ENCODE data around the gene HIRA. TPM values are rescaled to one million over a fixed set of nuclear protein-coding genes. Genes with fewer than 3 reads are reported as not detected.

HIRA gene
- total RNA-seq, 1 donor from 2014 or later = 18.1 TPM

DNA sequence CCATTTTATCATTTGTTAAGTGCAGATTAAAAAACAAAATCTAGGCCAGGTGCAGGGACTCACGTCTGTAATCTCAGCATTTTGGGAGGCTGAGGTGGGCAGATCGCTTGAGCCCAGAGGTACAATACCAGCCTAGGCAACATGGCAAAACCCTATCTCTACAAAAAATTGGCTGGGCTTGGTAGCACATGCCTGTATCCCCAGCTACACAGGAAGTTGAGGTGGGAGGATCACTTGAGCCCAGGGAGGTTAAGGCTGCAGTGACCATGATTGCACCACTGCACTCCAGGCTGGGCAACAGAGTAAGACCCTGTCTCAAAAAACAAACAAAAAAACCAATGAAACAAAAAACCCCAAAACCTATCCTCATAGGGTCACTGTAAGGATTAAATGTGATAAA, 32.9 kb downstream of the HIRA start:
- no peak overlapping the region for H3K27ac ChIP-seq (replicated peaks)
- TF ChIP-seq, protein P1, sequence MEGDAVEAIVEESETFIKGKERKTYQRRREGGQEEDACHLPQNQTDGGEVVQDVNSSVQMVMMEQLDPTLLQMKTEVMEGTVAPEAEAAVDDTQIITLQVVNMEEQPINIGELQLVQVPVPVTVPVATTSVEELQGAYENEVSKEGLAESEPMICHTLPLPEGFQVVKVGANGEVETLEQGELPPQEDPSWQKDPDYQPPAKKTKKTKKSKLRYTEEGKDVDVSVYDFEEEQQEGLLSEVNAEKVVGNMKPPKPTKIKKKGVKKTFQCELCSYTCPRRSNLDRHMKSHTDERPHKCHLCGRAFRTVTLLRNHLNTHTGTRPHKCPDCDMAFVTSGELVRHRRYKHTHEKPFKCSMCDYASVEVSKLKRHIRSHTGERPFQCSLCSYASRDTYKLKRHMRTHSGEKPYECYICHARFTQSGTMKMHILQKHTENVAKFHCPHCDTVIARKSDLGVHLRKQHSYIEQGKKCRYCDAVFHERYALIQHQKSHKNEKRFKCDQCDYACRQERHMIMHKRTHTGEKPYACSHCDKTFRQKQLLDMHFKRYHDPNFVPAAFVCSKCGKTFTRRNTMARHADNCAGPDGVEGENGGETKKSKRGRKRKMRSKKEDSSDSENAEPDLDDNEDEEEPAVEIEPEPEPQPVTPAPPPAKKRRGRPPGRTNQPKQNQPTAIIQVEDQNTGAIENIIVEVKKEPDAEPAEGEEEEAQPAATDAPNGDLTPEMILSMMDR (IDR thresholded peaks at IDR 0.05; ENCODE audit: borderline replicate concordance) = no peak
- H3K4me3 ChIP-seq = no peak overlapping the region
- H3K9me3 ChIP-seq (replicated peaks) = no peaks in the 10 kb centered on the region
- H3K27me3 ChIP-seq (ENCODE audit: low read depth) = no peaks in the 10 kb centered on the region
- peaks cover 68% of the 10 kb centered on the region for H3K36me3 ChIP-seq
- intact Hi-C loops (cut with micrococcal nuclease) = no loop called here
- DNase-seq = no peak
- peaks cover 12% of the 10 kb centered on the region for H3K4me1 ChIP-seq

DNA sequence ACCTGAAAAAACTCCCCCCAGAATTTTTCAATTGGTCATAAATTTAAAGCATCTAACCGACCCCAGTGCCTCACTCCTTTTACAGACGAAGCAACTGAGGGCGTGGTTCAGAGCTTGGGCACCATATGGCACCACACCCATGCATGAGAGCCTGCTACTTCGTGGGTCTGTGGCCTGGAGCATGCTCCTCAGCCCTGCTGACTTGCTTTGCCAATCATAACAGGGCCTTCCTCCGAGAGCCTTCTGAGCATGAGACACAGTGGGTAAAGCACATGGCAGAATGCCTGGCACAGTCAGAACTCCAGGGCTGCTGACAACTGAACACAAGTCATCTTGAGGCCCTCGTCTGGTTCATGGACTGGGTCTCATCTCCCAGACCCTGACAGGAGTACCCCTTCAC, 33.3 kb downstream of the HIRA start:
- DNase-seq = no peak
- peaks cover 73% of the 10 kb centered on the region for H3K36me3 ChIP-seq
- H3K4me3 ChIP-seq = no peak overlapping the region
- TF ChIP-seq, protein P1 (IDR thresholded peaks at IDR 0.05; ENCODE audit: borderline replicate concordance) = no peak
- intact Hi-C loops (cut with micrococcal nuclease) = no loop called here
- H3K27ac ChIP-seq (replicated peaks) = no peak overlapping the region
- no peaks in the 10 kb centered on the region for H3K27me3 ChIP-seq (ENCODE audit: low read depth)
- no peaks in the 10 kb centered on the region for H3K9me3 ChIP-seq (replicated peaks)
- H3K4me1 ChIP-seq = peaks cover 12% of the 10 kb centered on the region

DNA sequence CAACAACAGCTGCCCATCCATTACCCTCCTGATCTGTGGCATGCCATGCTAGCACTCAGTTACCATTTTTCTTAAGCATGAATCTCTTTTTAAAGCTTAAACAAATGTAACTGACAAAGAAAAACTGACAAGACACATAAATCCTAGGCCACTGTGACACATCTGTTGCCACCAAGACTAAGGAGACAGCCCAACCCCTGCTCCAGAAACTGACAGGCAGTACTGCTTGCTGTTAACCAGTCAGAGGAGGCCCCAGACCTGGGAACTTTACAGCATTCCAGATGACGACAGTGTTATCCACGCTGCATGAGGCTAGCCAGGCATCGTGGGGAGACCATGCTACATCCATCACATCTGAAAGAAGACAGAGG, 33.8 kb downstream of the HIRA start:
- Histone ChIP-seq H3K4me1 (peaks cover 12% of the 10 kb centered on the region), H3K4me3 (no peak overlapping the region), H3K27ac (replicated peaks) (no peak overlapping the region), H3K9me3 (replicated peaks) (no peaks in the 10 kb centered on the region), H3K36me3 (peaks cover 78% of the 10 kb centered on the region), H3K27me3 (ENCODE audit: low read depth) (no peaks in the 10 kb centered on the region)
- intact Hi-C loops (cut with micrococcal nuclease) = no loop called here
- TF ChIP-seq, protein P1 (IDR thresholded peaks at IDR 0.05; ENCODE audit: borderline replicate concordance) = no peak
- no peak for DNase-seq

DNA sequence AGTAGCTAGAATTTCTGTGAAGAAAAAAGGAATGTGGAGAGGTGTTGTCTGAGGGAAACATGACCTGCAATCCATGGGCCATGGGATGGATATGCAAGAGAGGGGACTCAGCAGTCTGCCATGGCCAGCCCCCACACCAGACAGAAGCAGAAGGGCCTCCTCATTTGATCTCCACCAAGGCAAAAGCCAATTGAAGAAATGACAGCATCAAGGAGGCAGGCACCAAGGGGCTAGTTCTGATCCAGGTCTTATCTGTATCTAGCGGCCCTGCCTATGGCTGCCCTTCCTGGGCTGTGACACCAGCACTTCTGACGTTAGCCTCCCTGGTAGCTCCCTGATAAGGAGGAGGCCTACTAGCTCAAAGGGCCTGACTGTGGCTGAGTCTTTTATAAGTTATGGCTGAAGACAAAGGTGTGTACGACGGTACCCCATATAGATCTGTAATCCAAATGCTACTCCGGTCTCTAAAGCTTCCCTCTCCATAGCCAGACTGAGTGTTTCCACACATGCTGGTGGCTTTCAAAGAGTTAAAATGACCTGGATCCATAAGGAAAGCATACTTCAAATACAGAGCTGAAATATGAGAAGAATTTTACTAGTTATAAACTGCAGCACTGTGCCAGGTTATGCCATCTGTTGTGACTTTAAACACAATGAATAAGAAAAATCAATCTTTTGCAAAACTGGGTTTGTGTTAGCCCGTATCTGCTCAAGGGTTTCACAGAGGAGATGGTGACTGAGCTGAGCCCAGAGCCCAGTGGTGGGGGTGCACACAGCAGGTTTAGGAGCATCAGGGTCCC, 34.4 kb downstream of the HIRA start:
- TF ChIP-seq, protein P1 (IDR thresholded peaks at IDR 0.05; ENCODE audit: borderline replicate concordance) = no peak
- DNase-seq = no peak
- Histone ChIP-seq H3K9me3 (replicated peaks) (no peaks in the 10 kb centered on the region), H3K4me1 (peaks cover 12% of the 10 kb centered on the region), H3K36me3 (peaks cover 84% of the 10 kb centered on the region), H3K4me3 (no peak overlapping the region), H3K27ac (replicated peaks) (no peak overlapping the region), H3K27me3 (ENCODE audit: low read depth) (no peaks in the 10 kb centered on the region)
- intact Hi-C loops (cut with micrococcal nuclease) = no loop called here

DNA sequence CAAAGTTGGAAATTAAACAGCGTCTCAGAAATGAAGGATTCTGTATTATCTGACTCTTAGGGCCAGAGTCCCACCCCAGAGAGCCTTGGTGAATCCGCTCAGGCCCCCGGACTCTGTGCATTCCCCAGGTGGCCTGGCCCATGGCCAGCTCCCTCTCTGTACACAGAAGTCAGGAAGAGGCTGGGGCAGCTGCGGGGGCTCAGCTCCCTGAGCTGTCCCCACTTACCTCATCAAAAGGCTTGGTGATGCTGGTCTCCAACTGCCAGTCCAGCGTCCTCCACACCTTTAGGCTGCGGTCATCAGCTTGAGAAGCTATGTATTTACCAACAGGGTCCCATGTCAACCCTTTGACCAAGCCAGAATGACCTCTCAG, 35.0 kb downstream of the HIRA start:
- H3K27me3 ChIP-seq (ENCODE audit: low read depth) = no peaks in the 10 kb centered on the region
- H3K27ac ChIP-seq (replicated peaks) = no peak overlapping the region
- H3K9me3 ChIP-seq (replicated peaks) = no peaks in the 10 kb centered on the region
- intact Hi-C loops (cut with micrococcal nuclease) = no loop called here
- no peak overlapping the region for H3K4me3 ChIP-seq
- H3K4me1 ChIP-seq = peaks cover 12% of the 10 kb centered on the region
- TF ChIP-seq, protein P1 (IDR thresholded peaks at IDR 0.05; ENCODE audit: borderline replicate concordance) = no peak
- no peak for DNase-seq
- H3K36me3 ChIP-seq = peaks cover 87% of the 10 kb centered on the region

All from left ventricle myocardium inferior (tissue), 1 donor.